Heart left ventricle (tissue), 13 donors: ENCODE data around the gene NMRAL1.

Experiments used
- CTCF ChIP-seq, 12 donors: fragments of 200-600 bp; sonication (generic) in 4 of 12; IDR thresholded peaks; one replicate each; pipeline versions ENCODE4 v1.5.0 to v1.8.0; 2018 to 2022; ENCODE audit warnings: antibody characterized with exemption in 12 of 12, mild to moderate bottlenecking in 5 of 12
- POLR2A ChIP-seq, 2 donors: fragments of 450-650 bp; IDR thresholded peaks; one replicate each; pipeline ENCODE4 v1.6.1; 2017; ENCODE audit warnings: antibody characterized with exemption in 2 of 2, mild to moderate bottlenecking in 2 of 2, moderate library complexity in 2 of 2
- donor health status: ischemic (EF 13 %, LVEDD 7.1; RV severe dilation, severe dysfunction).
- donor health status: DM: no; HTN: yes; CAD: no.
- donor health status: DM: no; HTN: no; CAD: no.
- donor health status: ischemic (EF 25% LVEDD 6.9; RV normal size, moderate dysfunction).
- donor health status: ischemic (EF 25% LVEDD 5.7; RV mildly dilated, moderate dysfunction).
- donor health status: ischemic (EF 35%, LVEDD 5.7; RV mildly dilated, moderate dysfunction).
- donor health status: nonischemic (EF 11% LVEDD 7.7; RV severe dilation, severe dysfunction).
- donor health status: DM: yes; HTN: yes; CAD: no.
- donor health status: PGD.
- donor health status: ischemic (EF 29% LVEDD 5.4; RV normal size, mild dysfunction).
- donor health status: nonischemic (EF 23%, LVEDD 6.1; RV moderate dilation, normal function).

- no peak for TF ChIP-seq CTCF (IDR thresholded peaks at IDR 0.05)
- TF ChIP-seq POLR2A (IDR thresholded peaks at IDR 0.05) = no peak
These were observed 13.0 kb downstream of the NMRAL1 start for GRCh38 chr16:4461250-4462085.
